WTC11 (cell line): ENCODE results near the gene CACNA1C. TPM values are rescaled to one million over a fixed set of nuclear protein-coding genes. Genes with fewer than 3 reads are reported as not detected.

ENCODE experiments used
- ATAC-seq: fragments of 200-7000 bp; cut with Tn5 transposase; 2 replicates; pipeline ENCODE4 v1.10.0; 2021; ENCODE audit warnings: mild to moderate bottlenecking, moderate library complexity
- CTCF ChIA-PET: fragments of 300-600 bp; sonication (Branson Sonifier 250); formaldehyde crosslinking; loops from one replicate; lab custom pipeline; 2021; ENCODE audit warnings: antibody characterized with exemption; lab: Charles Lee
- POLR2A ChIA-PET: fragments of 350-600 bp; sonication (Branson Sonifier 250); formaldehyde crosslinking; loops from one replicate; lab custom pipeline; 2021; ENCODE audit warnings: antibody characterized with exemption; lab: Charles Lee
- DNase-seq: peaks from one replicate; pipeline ENCODE4 v3.0.0; 2021; ENCODE audit warnings: low spot score
- H3K27ac Mint-ChIP-seq: 2 replicates; pipeline ENCODE4 v1.8.0; 2021; ENCODE audit warnings: mixed read lengths
- H3K27me3 Mint-ChIP-seq: 2 replicates; pipeline ENCODE4 v1.8.0; 2021; ENCODE audit warnings: low read depth, mild to moderate bottlenecking, moderate library complexity, mixed read lengths
- H3K36me3 Mint-ChIP-seq: 2 replicates; pipeline ENCODE4 v1.8.0; 2021; ENCODE audit warnings: mixed read lengths
- H3K4me1 Mint-ChIP-seq: 2 replicates; pipeline ENCODE4 v1.8.0; 2022; ENCODE audit warnings: mixed read lengths
- H3K4me3 Mint-ChIP-seq: 2 replicates; pipeline ENCODE4 v1.8.0; 2021; ENCODE audit warnings: mild to moderate bottlenecking, moderate library complexity, mixed read lengths
- H3K9me3 Mint-ChIP-seq: 2 replicates; pipeline ENCODE4 v1.8.0; 2021; ENCODE audit warnings: mixed read lengths
- AR ChIP-seq: fragments of 250-450 bp; sonication (Bioruptor Pico); IDR thresholded peaks from 2 replicates; pipeline ENCODE4 v1.9.0; 2021; ENCODE audit warnings: mild to moderate bottlenecking
- ATF1 ChIP-seq: sonication (generic); formaldehyde crosslinking; IDR thresholded peaks from 2 replicates; pipeline ENCODE4 v1.8.1; 2023; ENCODE audit warnings: mild to moderate bottlenecking, moderate library complexity, missing genetic modification reagents
- CREM ChIP-seq: sonication (generic); formaldehyde crosslinking; IDR thresholded peaks from 2 replicates; pipeline ENCODE4 v1.8.1; 2022; ENCODE audit warnings: mild to moderate bottlenecking, missing genetic modification reagents, moderate library complexity
- E2F1 ChIP-seq: sonication (generic); formaldehyde crosslinking; IDR thresholded peaks from 2 replicates; pipeline ENCODE4 v1.8.0; 2022; ENCODE audit warnings: mild to moderate bottlenecking, missing genetic modification reagents
- ETV6 ChIP-seq: sonication (generic); formaldehyde crosslinking; IDR thresholded peaks from 2 replicates; pipeline ENCODE4 v1.8.1; 2022; ENCODE audit warnings: mild to moderate bottlenecking, missing genetic modification reagents
- GABPB1 ChIP-seq: sonication (generic); formaldehyde crosslinking; IDR thresholded peaks from 2 replicates; pipeline ENCODE4 v1.8.1; 2023; ENCODE audit warnings: mild to moderate bottlenecking, missing genetic modification reagents
- MXD4 ChIP-seq: fragments of 250-450 bp; sonication (Bioruptor Pico); IDR thresholded peaks from 2 replicates; pipeline ENCODE4 v1.8.0; 2021; ENCODE audit warnings: mild to moderate bottlenecking, moderate library complexity, borderline replicate concordance
- NFE2L1 ChIP-seq: sonication (generic); formaldehyde crosslinking; IDR thresholded peaks from 2 replicates; pipeline ENCODE4 v1.8.1; 2023; ENCODE audit warnings: missing genetic modification reagents
- TP53 ChIP-seq: sonication (generic); formaldehyde crosslinking; IDR thresholded peaks from 2 replicates; pipeline ENCODE4 v1.8.1; 2023; ENCODE audit warnings: mild to moderate bottlenecking, missing genetic modification reagents
- ZNF281 ChIP-seq: sonication (generic); formaldehyde crosslinking; IDR thresholded peaks from 2 replicates; pipeline ENCODE4 v1.8.0; 2023; ENCODE audit warnings: mild to moderate bottlenecking, missing genetic modification reagents
- ZNF317 ChIP-seq: sonication (generic); formaldehyde crosslinking; IDR thresholded peaks from 2 replicates; pipeline ENCODE4 v1.8.1; 2023; ENCODE audit warnings: low read depth, mild to moderate bottlenecking, moderate library complexity, missing genetic modification reagents, borderline replicate concordance
- ZNF423 ChIP-seq: fragments of 250-450 bp; sonication (Bioruptor Pico); IDR thresholded peaks from 2 replicates; pipeline ENCODE4 v2.1.2; 2022; ENCODE audit warnings: mild to moderate bottlenecking, moderate library complexity
- total RNA-seq: library from RNA; stranded (reverse); gene quantifications from 3 replicates; pipeline ENCODE4 v1.2.3, GENCODE V29; 2021
- TF ChIP-seq, protein P1 (sequence below): sonication (generic); formaldehyde crosslinking; IDR thresholded peaks from 2 replicates; pipeline ENCODE4 v1.8.0; 2022; ENCODE audit warnings: mild to moderate bottlenecking, missing genetic modification reagents
- TF ChIP-seq, protein P2 (sequence below): sonication (generic); formaldehyde crosslinking; IDR thresholded peaks from 2 replicates; pipeline ENCODE4 v1.8.0; 2022; ENCODE audit warnings: missing genetic modification reagents
- TF ChIP-seq, protein P3 (sequence below): sonication (generic); formaldehyde crosslinking; IDR thresholded peaks from 2 replicates; pipeline ENCODE4 v1.8.1; 2023; ENCODE audit warnings: mild to moderate bottlenecking, missing genetic modification reagents

The CACNA1C gene
- total RNA-seq, 1 experiment from 2014 or later: 1.7 TPM

- TF ChIP-seq NFE2L1 (CRISPR knock-in tag) (no peak), E2F1 (no peak), CREM (CRISPR knock-in tag) (no peak), TP53 (CRISPR knock-in tag) (no peak)
- TF ChIP-seq, protein P1, sequence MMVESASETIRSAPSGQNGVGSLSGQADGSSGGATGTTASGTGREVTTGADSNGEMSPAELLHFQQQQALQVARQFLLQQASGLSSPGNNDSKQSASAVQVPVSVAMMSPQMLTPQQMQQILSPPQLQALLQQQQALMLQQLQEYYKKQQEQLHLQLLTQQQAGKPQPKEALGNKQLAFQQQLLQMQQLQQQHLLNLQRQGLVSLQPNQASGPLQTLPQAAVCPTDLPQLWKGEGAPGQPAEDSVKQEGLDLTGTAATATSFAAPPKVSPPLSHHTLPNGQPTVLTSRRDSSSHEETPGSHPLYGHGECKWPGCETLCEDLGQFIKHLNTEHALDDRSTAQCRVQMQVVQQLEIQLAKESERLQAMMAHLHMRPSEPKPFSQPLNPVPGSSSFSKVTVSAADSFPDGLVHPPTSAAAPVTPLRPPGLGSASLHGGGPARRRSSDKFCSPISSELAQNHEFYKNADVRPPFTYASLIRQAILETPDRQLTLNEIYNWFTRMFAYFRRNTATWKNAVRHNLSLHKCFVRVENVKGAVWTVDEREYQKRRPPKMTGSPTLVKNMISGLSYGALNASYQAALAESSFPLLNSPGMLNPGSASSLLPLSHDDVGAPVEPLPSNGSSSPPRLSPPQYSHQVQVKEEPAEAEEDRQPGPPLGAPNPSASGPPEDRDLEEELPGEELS: no peak
Observed at GRCh38 chr12:2029851-2030250, 22.9 kb upstream of the CACNA1C start (continued).

GRCh38 chr12:2032506-2032905, 20.3 kb upstream of the CACNA1C start:
- Mint-ChIP-seq H3K4me3 (no peak overlapping the region), H3K27ac (no peak overlapping the region), H3K27me3 (peaks cover 35% of the 10 kb centered on the region), H3K4me1 (peaks cover 14% of the 10 kb centered on the region), H3K9me3 (no peaks in the 10 kb centered on the region), H3K36me3 (no peaks in the 10 kb centered on the region)
- DNase-seq (no peak), ATAC-seq (no peak)
- ChIA-PET CTCF (interaction anchor here (0.5 kb wide), 1 partner anchor 679 kb away, joined by 3 read pairs; no protein-coding TSS in a partner anchor), POLR2A (no interaction called here)
- TF ChIP-seq ETV6 (CRISPR knock-in tag): no peak
- TF ChIP-seq ZNF423: no peak
- TF ChIP-seq ZNF281 (CRISPR knock-in tag): no peak
- no peak for TF ChIP-seq MXD4 (CRISPR knock-in tag)
- TF ChIP-seq, protein P2, sequence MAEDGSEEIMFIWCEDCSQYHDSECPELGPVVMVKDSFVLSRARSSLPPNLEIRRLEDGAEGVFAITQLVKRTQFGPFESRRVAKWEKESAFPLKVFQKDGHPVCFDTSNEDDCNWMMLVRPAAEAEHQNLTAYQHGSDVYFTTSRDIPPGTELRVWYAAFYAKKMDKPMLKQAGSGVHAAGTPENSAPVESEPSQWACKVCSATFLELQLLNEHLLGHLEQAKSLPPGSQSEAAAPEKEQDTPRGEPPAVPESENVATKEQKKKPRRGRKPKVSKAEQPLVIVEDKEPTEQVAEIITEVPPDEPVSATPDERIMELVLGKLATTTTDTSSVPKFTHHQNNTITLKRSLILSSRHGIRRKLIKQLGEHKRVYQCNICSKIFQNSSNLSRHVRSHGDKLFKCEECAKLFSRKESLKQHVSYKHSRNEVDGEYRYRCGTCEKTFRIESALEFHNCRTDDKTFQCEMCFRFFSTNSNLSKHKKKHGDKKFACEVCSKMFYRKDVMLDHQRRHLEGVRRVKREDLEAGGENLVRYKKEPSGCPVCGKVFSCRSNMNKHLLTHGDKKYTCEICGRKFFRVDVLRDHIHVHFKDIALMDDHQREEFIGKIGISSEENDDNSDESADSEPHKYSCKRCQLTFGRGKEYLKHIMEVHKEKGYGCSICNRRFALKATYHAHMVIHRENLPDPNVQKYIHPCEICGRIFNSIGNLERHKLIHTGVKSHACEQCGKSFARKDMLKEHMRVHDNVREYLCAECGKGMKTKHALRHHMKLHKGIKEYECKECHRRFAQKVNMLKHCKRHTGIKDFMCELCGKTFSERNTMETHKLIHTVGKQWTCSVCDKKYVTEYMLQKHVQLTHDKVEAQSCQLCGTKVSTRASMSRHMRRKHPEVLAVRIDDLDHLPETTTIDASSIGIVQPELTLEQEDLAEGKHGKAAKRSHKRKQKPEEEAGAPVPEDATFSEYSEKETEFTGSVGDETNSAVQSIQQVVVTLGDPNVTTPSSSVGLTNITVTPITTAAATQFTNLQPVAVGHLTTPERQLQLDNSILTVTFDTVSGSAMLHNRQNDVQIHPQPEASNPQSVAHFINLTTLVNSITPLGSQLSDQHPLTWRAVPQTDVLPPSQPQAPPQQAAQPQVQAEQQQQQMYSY (CRISPR knock-in tag): no peak
- no peak for TF ChIP-seq AR (CRISPR knock-in tag)
- no peak for TF ChIP-seq ATF1 (CRISPR knock-in tag)
- TF ChIP-seq ZNF317 (CRISPR knock-in tag): no peak
- TF ChIP-seq, protein P3, sequence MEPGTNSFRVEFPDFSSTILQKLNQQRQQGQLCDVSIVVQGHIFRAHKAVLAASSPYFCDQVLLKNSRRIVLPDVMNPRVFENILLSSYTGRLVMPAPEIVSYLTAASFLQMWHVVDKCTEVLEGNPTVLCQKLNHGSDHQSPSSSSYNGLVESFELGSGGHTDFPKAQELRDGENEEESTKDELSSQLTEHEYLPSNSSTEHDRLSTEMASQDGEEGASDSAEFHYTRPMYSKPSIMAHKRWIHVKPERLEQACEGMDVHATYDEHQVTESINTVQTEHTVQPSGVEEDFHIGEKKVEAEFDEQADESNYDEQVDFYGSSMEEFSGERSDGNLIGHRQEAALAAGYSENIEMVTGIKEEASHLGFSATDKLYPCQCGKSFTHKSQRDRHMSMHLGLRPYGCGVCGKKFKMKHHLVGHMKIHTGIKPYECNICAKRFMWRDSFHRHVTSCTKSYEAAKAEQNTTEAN (CRISPR knock-in tag): no peak
- TF ChIP-seq, protein P1: no peak
- TF ChIP-seq GABPB1 (CRISPR knock-in tag): no peak
